Measurements from ENCODE around the gene CNOT6.

DNA sequence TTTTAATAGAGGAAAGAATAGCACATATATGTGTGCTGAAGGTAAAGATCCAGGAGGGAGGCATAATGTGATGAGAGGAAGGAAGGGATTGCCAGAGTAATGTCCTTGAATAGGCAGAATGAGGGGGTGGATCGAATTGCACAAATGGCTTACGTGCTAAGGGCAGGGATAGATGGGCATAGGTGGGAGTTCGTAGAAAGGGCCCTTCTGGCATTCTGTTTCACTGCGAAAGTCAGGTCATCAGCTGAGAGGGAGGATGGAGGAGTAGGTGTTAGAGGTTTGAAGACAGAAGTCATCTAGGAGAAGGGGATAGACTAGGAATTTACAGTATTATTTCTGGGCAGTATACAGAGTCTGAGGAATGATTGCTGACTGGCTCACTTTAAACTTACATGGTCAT lies 32.1 kb downstream of the CNOT6 start:
- TF ChIP-seq, protein P1, sequence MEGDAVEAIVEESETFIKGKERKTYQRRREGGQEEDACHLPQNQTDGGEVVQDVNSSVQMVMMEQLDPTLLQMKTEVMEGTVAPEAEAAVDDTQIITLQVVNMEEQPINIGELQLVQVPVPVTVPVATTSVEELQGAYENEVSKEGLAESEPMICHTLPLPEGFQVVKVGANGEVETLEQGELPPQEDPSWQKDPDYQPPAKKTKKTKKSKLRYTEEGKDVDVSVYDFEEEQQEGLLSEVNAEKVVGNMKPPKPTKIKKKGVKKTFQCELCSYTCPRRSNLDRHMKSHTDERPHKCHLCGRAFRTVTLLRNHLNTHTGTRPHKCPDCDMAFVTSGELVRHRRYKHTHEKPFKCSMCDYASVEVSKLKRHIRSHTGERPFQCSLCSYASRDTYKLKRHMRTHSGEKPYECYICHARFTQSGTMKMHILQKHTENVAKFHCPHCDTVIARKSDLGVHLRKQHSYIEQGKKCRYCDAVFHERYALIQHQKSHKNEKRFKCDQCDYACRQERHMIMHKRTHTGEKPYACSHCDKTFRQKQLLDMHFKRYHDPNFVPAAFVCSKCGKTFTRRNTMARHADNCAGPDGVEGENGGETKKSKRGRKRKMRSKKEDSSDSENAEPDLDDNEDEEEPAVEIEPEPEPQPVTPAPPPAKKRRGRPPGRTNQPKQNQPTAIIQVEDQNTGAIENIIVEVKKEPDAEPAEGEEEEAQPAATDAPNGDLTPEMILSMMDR (IDR thresholded peaks at IDR 0.05; ENCODE audit: insufficient read depth, low read depth, low read length), result no peak
- no peak for TF ChIP-seq EZH2 (IDR thresholded peaks at IDR 0.05; ENCODE audit: insufficient read depth, low read length)
